T-helper 22 cell (primary cell): Measurements from ENCODE around the gene ZFYVE16.
"Not testable (repeated sequence)": the region's sequence is repeated elsewhere in the genome, so short reads cannot be mapped to it uniquely, and the experiment has no call there.

ENCODE experiments used
- DNase-seq: peaks from one replicate; pipeline ENCODE4 v3.0.0-alpha.2; 2020; ENCODE audit warnings: low read depth

The ZFYVE16 gene

GRCh38 chr5:80411589-80412219 lies 3.8 kb downstream of the ZFYVE16 start:
- no peak for DNase-seq

- no peak for DNase-seq
Measured at GRCh38 chr5:80414113-80414512, 6.2 kb downstream of the ZFYVE16 start.

GRCh38 chr5:80417973-80418372 lies 10.1 kb downstream of the ZFYVE16 start:
- no peak for DNase-seq

GRCh38 chr5:80424365-80424764 lies 16.5 kb downstream of the ZFYVE16 start:
- not testable (repeated sequence) for DNase-seq

GRCh38 chr5:80435476-80435875 lies 27.6 kb downstream of the ZFYVE16 start:
- no peak for DNase-seq

- DNase-seq, result no peak
Measured at GRCh38 chr5:80437326-80437725, 29.5 kb downstream of the ZFYVE16 start.

- DNase-seq, result no peak
Measured at GRCh38 chr5:80438739-80439138, 30.9 kb downstream of the ZFYVE16 start.

- no peak for DNase-seq
Measured at GRCh38 chr5:80439213-80439612, 31.3 kb downstream of the ZFYVE16 start.

- no peak for DNase-seq
Measured at GRCh38 chr5:80442742-80443141, 34.9 kb downstream of the ZFYVE16 start.

- DNase-seq, result no peak
Measured at GRCh38 chr5:80453366-80453765, 45.5 kb downstream of the ZFYVE16 start.

- DNase-seq, result no peak
Measured at GRCh38 chr5:80463269-80463668, 55.4 kb downstream of the ZFYVE16 start.

GRCh38 chr5:80466669-80467485 lies 59.0 kb downstream of the ZFYVE16 start:
- DNase-seq, result no peak

GRCh38 chr5:80468131-80468530 lies 60.3 kb downstream of the ZFYVE16 start:
- DNase-seq, result no peak

- not testable (repeated sequence) for DNase-seq
Measured at GRCh38 chr5:80470631-80471030, 62.8 kb downstream of the ZFYVE16 start.

GRCh38 chr5:80474929-80475328 lies 67.1 kb downstream of the ZFYVE16 start:
- DNase-seq, result no peak

GRCh38 chr5:80479713-80480112 lies 71.8 kb downstream of the ZFYVE16 start:
- no peak for DNase-seq

GRCh38 chr5:80480354-80480753 lies 72.5 kb downstream of the ZFYVE16 start:
- no peak for DNase-seq

GRCh38 chr5:80481019-80481893 lies 73.4 kb downstream of the ZFYVE16 start:
- no peak for DNase-seq

GRCh38 chr5:80482578-80482977 lies 74.7 kb downstream of the ZFYVE16 start:
- DNase-seq, result no peak

- no peak for DNase-seq
Measured at GRCh38 chr5:80483636-80484232, 75.9 kb downstream of the ZFYVE16 start.

- DNase-seq, result no peak
Measured at GRCh38 chr5:80487444-80487828, 79.6 kb downstream of the ZFYVE16 start.
